ENCODE data around the gene HECTD2.
"Not testable (repeated sequence)": the region's sequence is repeated elsewhere in the genome, so short reads cannot be mapped to it uniquely, and the experiment has no call there.

Gene HECTD2

DNA sequence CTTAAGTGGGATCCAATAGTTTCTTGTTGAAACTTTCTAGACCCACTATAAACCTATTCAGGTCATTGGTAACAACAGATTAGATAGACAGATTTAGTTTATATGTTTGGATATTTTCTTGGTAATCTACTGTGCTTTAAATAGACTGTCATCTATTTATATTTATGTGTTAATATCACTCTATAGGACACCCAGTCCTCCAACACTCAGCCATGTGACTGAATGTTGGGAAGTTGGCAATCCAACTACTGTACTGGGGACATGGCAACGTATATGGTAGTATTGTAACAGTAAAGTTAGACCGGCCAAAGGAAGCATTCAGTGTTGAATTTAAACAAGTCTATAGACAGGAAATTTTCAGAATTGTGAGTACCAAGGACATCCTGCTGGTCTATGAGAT, 42.6 kb upstream of the HECTD2 start:
- TF ChIP-seq CTCF (IDR thresholded peaks at IDR 0.05; ENCODE audit: insufficient read depth, low read length, poor library complexity, severe bottlenecking) = no peak
- H3K4me3 ChIP-seq (replicated peaks; ENCODE audit: low read depth, low read length) = no peak overlapping the region
- no peak for DNase-seq (ENCODE audit: extremely low read depth, insufficient read length)
- no peaks in the 10 kb centered on the region for H3K36me3 ChIP-seq (ENCODE audit: control insufficient read depth, insufficient read depth, low read length)
- H3K27me3 ChIP-seq (replicated peaks; ENCODE audit: control insufficient read depth, insufficient read depth, low read length) = no peaks in the 10 kb centered on the region

- not testable (repeated sequence) for H3K4me3 ChIP-seq (replicated peaks; ENCODE audit: low read depth, low read length); H3K27me3 ChIP-seq (replicated peaks; ENCODE audit: control insufficient read depth, insufficient read depth, low read length); H3K36me3 ChIP-seq (ENCODE audit: control insufficient read depth, insufficient read depth, low read length); DNase-seq (ENCODE audit: extremely low read depth, insufficient read length)
- TF ChIP-seq CTCF (IDR thresholded peaks at IDR 0.05; ENCODE audit: insufficient read depth, low read length, poor library complexity, severe bottlenecking) = peak; percentile 36
Measured at GRCh38 chr10:91369978-91370589, 40.1 kb upstream of the HECTD2 start.

GRCh38 chr10:91374052-91374451, 36.1 kb upstream of the HECTD2 start:
- Histone ChIP-seq H3K36me3 (ENCODE audit: control insufficient read depth, insufficient read depth, low read length) (no peaks in the 10 kb centered on the region), H3K4me3 (replicated peaks; ENCODE audit: low read depth, low read length) (no peak overlapping the region), H3K27me3 (replicated peaks; ENCODE audit: control insufficient read depth, insufficient read depth, low read length) (no peaks in the 10 kb centered on the region)
- DNase-seq (ENCODE audit: extremely low read depth, insufficient read length) = no peak
- TF ChIP-seq CTCF (IDR thresholded peaks at IDR 0.05; ENCODE audit: insufficient read depth, low read length, poor library complexity, severe bottlenecking) = no peak

DNA sequence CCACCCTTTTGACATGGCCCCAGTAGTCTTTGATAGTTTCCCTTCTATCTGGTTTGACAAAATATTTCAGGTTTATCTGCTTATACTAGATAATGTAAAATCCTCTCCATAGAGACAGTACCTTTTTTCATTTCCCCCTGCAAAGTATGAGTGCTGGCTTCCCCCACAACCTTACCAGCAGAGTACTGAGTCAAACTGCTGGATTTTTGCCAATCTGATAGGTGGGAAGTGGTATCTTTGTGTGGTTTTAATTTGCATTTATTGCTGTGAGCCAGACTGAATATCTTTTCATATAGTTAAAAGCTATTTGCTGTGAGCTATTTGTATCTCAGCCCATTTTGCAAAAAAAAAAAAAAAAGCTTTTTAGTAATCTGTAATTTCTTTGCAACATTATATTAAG, 32.1 kb upstream of the HECTD2 start:
- DNase-seq (ENCODE audit: extremely low read depth, insufficient read length) = no peak
- Histone ChIP-seq H3K36me3 (ENCODE audit: control insufficient read depth, insufficient read depth, low read length) (no peaks in the 10 kb centered on the region), H3K27me3 (replicated peaks; ENCODE audit: control insufficient read depth, insufficient read depth, low read length) (no peaks in the 10 kb centered on the region), H3K4me3 (replicated peaks; ENCODE audit: low read depth, low read length) (no peak overlapping the region)
- TF ChIP-seq CTCF (IDR thresholded peaks at IDR 0.05; ENCODE audit: insufficient read depth, low read length, poor library complexity, severe bottlenecking) = no peak

- no peak for TF ChIP-seq CTCF (IDR thresholded peaks at IDR 0.05; ENCODE audit: insufficient read depth, low read length, poor library complexity, severe bottlenecking)
- Histone ChIP-seq H3K27me3 (replicated peaks; ENCODE audit: control insufficient read depth, insufficient read depth, low read length) (no peaks in the 10 kb centered on the region; the same call in 1 of the 2 replicates), H3K36me3 (ENCODE audit: control insufficient read depth, insufficient read depth, low read length) (no peaks in the 10 kb centered on the region), H3K4me3 (replicated peaks; ENCODE audit: low read depth, low read length) (no peak overlapping the region)
- no peak for DNase-seq (ENCODE audit: extremely low read depth, insufficient read length)
Measured at GRCh38 chr10:91380873-91381256, 29.3 kb upstream of the HECTD2 start.

Data from GM06990 (cell line).